ENCODE measurements around the gene PIM3.

The PIM3 gene

GRCh38 chr22:50008151-50009040 lies 47.8 kb downstream of the PIM3 start:
- no peak for DNase-seq

- DNase-seq, result no peak
Observed at GRCh38 chr22:50009251-50009650, 48.7 kb downstream of the PIM3 start.

GRCh38 chr22:50009765-50010675 lies 49.4 kb downstream of the PIM3 start:
- DNase-seq, result no peak

- peak; percentile 65 to 83 for DNase-seq
Observed at GRCh38 chr22:50010676-50011446, 50.3 kb downstream of the PIM3 start.

GRCh38 chr22:50011447-50012210 lies 51.1 kb downstream of the PIM3 start:
- no peak for DNase-seq

- no peak for DNase-seq
Observed at GRCh38 chr22:50012211-50013181, 51.9 kb downstream of the PIM3 start, which contains the start of gene IL17REL. Gene IL17REL, minus strand, starts transcription at chr22:50012765. Its CDS starts 119 bp downstream, at chr22:50012646.

Data from stimulated activated CD4-positive, alpha-beta T cell treated with anti-CD3 and anti-CD28 coated beads, Interleukin-4, amount 100 ng/mL, for 4 hours (primary cell).